ENCODE data around the gene DHX40. TPM values are rescaled to one million over a fixed set of nuclear protein-coding genes. Genes with fewer than 3 reads are reported as not detected.
A peak's percentile ranks its signal among the peaks of the same experiment; 100 is the strongest.

DHX40 gene
- total and polyA plus RNA-seq, 2 of the 13 experiments (the other 11 are each of a cell fraction or from before 2014, with no cell fraction given), result 22.2 to 37.0 TPM

DNA sequence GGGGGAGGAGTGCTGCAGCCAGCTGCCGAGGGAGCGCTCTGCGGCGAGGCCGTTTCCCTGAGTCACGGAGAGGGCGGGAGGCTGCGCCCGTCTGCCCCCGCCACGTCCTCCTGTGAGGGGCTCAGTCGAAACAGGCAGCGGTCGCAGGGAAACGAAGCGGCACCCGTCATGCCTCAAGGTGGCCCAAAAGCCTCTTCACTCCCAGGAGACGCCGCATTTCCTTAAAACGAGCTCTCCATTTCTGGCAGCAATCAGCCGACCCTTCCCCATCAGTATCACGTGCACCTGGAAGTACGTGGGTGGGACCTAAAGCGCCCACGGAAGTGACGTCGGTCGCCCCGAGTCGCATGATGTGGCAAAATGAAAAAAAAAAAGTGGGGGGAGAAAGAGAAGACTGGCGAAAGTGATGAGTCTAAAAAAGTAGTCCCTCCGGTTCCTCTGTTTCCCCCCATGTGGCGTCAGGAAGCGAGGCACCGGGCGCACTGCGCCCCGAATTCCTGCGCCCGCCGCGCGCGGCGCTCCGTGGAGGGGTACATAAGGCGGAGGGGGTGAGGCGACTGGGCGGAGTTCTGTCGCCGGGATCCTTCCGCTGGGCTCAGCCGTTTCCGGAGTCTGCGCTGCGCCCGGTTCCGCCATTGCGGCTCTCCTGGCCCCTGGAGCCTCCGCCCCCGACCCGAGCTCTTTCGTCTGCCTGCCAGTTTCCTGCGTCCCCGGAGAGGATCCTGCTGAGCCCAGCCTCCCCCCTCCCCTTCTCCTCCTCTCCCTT, 54.1 kb downstream of the DHX40 start, which contains the start of gene CLTC (continued):
- no peak for TF ChIP-seq SNRNP70 (IDR thresholded peaks at IDR 0.05; ENCODE audit: low read depth, low read length)
- no peak for TF ChIP-seq MATR3 (CRISPR knock-in tag; IDR thresholded peaks at IDR 0.05)
- peak; percentile 43; the same call in 1 of the 2 replicates for TF ChIP-seq FOXC1 (CRISPR knock-in tag; IDR thresholded peaks at IDR 0.05; ENCODE audit: borderline replicate concordance)
- TF ChIP-seq ZNF343 (CRISPR knock-in tag; IDR thresholded peaks at IDR 0.05), result peak; percentile 89
- TF ChIP-seq, protein P1, sequence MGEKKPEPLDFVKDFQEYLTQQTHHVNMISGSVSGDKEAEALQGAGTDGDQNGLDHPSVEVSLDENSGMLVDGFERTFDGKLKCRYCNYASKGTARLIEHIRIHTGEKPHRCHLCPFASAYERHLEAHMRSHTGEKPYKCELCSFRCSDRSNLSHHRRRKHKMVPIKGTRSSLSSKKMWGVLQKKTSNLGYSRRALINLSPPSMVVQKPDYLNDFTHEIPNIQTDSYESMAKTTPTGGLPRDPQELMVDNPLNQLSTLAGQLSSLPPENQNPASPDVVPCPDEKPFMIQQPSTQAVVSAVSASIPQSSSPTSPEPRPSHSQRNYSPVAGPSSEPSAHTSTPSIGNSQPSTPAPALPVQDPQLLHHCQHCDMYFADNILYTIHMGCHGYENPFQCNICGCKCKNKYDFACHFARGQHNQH (CRISPR knock-in tag; IDR thresholded peaks at IDR 0.05), result peak; percentile 98; the same call in 1 of the 2 replicates
- TF ChIP-seq DMAP1 (CRISPR knock-in tag; IDR thresholded peaks at IDR 0.05), result peak; percentile 100
- TF ChIP-seq TCF7L2 (IDR thresholded peaks at IDR 0.05; ENCODE audit: low read depth, low read length), result no peak
- 0 out of 2 replicates have a peak, but pooled peaks have one; percentile 39 for TF ChIP-seq MTF1 (CRISPR knock-in tag; IDR thresholded peaks at IDR 0.05)
- peak; percentile 82; the same call in 1 of the 2 replicates for TF ChIP-seq ZNF839 (CRISPR knock-in tag; IDR thresholded peaks at IDR 0.05; ENCODE audit: borderline replicate concordance)
- 0 out of 2 replicates have a peak, but pooled peaks have one; percentile 43 for TF ChIP-seq ESRRA (CRISPR knock-in tag; IDR thresholded peaks at IDR 0.05; ENCODE audit: low read depth)
- TF ChIP-seq ZNF44 (CRISPR knock-in tag; IDR thresholded peaks at IDR 0.05), result peak; percentile 26
- TF ChIP-seq ZNF674 (CRISPR knock-in tag; IDR thresholded peaks at IDR 0.05; ENCODE audit: low read depth), result peak; percentile 83; the same call in 1 of the 2 replicates
- 0 out of 2 replicates have a peak, but pooled peaks have one; percentile 21 for TF ChIP-seq ZNF83 (CRISPR knock-in tag; IDR thresholded peaks at IDR 0.05; ENCODE audit: borderline replicate concordance)
- TF ChIP-seq YY1 (IDR thresholded peaks at IDR 0.05; ENCODE audit: insufficient read depth, insufficient replicate concordance, low read depth, low read length), result peak; percentile 97
- peak; percentile 79 for TF ChIP-seq NR2C2 (CRISPR knock-in tag; IDR thresholded peaks at IDR 0.05; ENCODE audit: borderline replicate concordance)
- peak; percentile 91 for TF ChIP-seq ELF1 (CRISPR knock-in tag; IDR thresholded peaks at IDR 0.05)
- TF ChIP-seq ZNF652 (CRISPR knock-in tag; IDR thresholded peaks at IDR 0.05; ENCODE audit: borderline replicate concordance, low read depth), result 0 out of 2 replicates have a peak, but pooled peaks have one; percentile 17
- TF ChIP-seq ZNF230 (CRISPR knock-in tag; IDR thresholded peaks at IDR 0.05), result peak; percentile 99
- TF ChIP-seq DZIP1 (CRISPR knock-in tag; IDR thresholded peaks at IDR 0.05), result peak; percentile 86; the same call in 1 of the 2 replicates
- peak; percentile 44 for TF ChIP-seq ETV6 (CRISPR knock-in tag; conservative IDR thresholded peaks at IDR 0.05)
- peak; percentile 67 for TF ChIP-seq RXRB (CRISPR knock-in tag; IDR thresholded peaks at IDR 0.05; ENCODE audit: borderline replicate concordance)

Data from HepG2 (cell line).